Testis (tissue), 2 donors: ENCODE measurements around the gene FAM53C.

Experiments
- POLR2A ChIP-seq: fragments of 450-650 bp; IDR thresholded peaks from one replicate; pipeline ENCODE4 v1.6.1; 2017; ENCODE audit warnings: antibody characterized with exemption, mild to moderate bottlenecking, moderate library complexity
- TF ChIP-seq, protein P1 (sequence below), 3 experiments: fragments of 450-650 bp in 2 of 3; fragments of 200-600 bp in 1 of 3; sonication (generic) in 1 of 3; IDR thresholded peaks; one replicate each; pipeline ENCODE4 v1.5.1; 2016 to 2019; ENCODE audit warnings: antibody characterized with exemption in 3 of 3, mild to moderate bottlenecking in 2 of 3, moderate library complexity in 1 of 3

GRCh38 chr5:138305797-138306196 lies 32.3 kb upstream of the FAM53C start:
- TF ChIP-seq, protein P1, sequence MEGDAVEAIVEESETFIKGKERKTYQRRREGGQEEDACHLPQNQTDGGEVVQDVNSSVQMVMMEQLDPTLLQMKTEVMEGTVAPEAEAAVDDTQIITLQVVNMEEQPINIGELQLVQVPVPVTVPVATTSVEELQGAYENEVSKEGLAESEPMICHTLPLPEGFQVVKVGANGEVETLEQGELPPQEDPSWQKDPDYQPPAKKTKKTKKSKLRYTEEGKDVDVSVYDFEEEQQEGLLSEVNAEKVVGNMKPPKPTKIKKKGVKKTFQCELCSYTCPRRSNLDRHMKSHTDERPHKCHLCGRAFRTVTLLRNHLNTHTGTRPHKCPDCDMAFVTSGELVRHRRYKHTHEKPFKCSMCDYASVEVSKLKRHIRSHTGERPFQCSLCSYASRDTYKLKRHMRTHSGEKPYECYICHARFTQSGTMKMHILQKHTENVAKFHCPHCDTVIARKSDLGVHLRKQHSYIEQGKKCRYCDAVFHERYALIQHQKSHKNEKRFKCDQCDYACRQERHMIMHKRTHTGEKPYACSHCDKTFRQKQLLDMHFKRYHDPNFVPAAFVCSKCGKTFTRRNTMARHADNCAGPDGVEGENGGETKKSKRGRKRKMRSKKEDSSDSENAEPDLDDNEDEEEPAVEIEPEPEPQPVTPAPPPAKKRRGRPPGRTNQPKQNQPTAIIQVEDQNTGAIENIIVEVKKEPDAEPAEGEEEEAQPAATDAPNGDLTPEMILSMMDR (IDR thresholded peaks at IDR 0.05), result no peak
- TF ChIP-seq POLR2A, result no peak
